GM21447 (cell line): Measurements from ENCODE around the gene TEX54.

Source experiments
- ATAC-seq: cut with Tn5 transposase; IDR thresholded peaks from one replicate; pipeline ENCODE4 v1.9.1; 2021; ENCODE audit not compliant: unreplicated experiment

TEX54 gene

GRCh38 chr11:62789576-62789975, 43.1 kb downstream of the TEX54 start:
- no peak for ATAC-seq

- ATAC-seq, result no peak
Measured at GRCh38 chr11:62788991-62789390, 43.6 kb downstream of the TEX54 start.

GRCh38 chr11:62787005-62787759, 45.5 kb downstream of the TEX54 start, which contains the start of gene TMEM179B:
TSS of gene TMEM179B (plus strand) at chr11:62787402. CDS start at chr11:62787432, 30 bp downstream.
- peak; percentile 72 for ATAC-seq

GRCh38 chr11:62786318-62787004, 46.2 kb downstream of the TEX54 start:
- ATAC-seq, result peak; percentile 63

GRCh38 chr11:62782753-62783152, 49.9 kb downstream of the TEX54 start:
- no peak for ATAC-seq
